Progenitor cell of endocrine pancreas (in vitro differentiated cells): ENCODE data around the gene VWA5B1. TPM values are rescaled to one million over a fixed set of nuclear protein-coding genes. Genes with fewer than 3 reads are reported as not detected.

Source experiments
- DNase-seq: peaks from one replicate; pipeline ENCODE4 v3.0.0; 2021; ENCODE audit warnings: low spot score; ENCODE audit not compliant: unreplicated experiment
- H3K27ac Mint-ChIP-seq: 2 replicates; pipeline ENCODE4 v1.8.0; 2021; ENCODE audit warnings: mild to moderate bottlenecking, moderate library complexity, mixed read lengths
- H3K27me3 Mint-ChIP-seq: 2 replicates; pipeline ENCODE4 v1.8.0; 2021; ENCODE audit warnings: mixed read lengths
- H3K36me3 Mint-ChIP-seq: 2 replicates; pipeline ENCODE4 v1.8.0; 2022; ENCODE audit warnings: mixed read lengths; ENCODE audit not compliant: insufficient read depth
- H3K4me1 Mint-ChIP-seq: 2 replicates; pipeline ENCODE4 v1.8.0; 2021; ENCODE audit warnings: low read depth, mixed read lengths
- H3K4me3 Mint-ChIP-seq: 2 replicates; pipeline ENCODE4 v1.8.0; 2021; ENCODE audit warnings: low read depth, mild to moderate bottlenecking, moderate library complexity, mixed read lengths
- H3K9me3 Mint-ChIP-seq: 2 replicates; pipeline ENCODE4 v1.8.0; 2021; ENCODE audit warnings: low read depth, mixed read lengths
- CTCF ChIP-seq: fragments of 200-600 bp; sonication (generic); IDR thresholded peaks from one replicate; pipeline ENCODE4 v1.5.0; 2021; ENCODE audit warnings: antibody characterized with exemption, mild to moderate bottlenecking; ENCODE audit not compliant: unreplicated experiment
- total RNA-seq: library from RNA; stranded (reverse); gene quantifications from 2 replicates; pipeline ENCODE4 v1.2.1, GENCODE V29; 2021

VWA5B1 gene
- total RNA-seq, 1 donor from 2014 or later = 0.19 TPM

- DNase-seq = no peak
- Mint-ChIP-seq H3K27ac (no peak overlapping the region), H3K4me3 (no peak overlapping the region), H3K36me3 (no peaks in the 10 kb centered on the region), H3K9me3 (peaks cover 7% of the 10 kb centered on the region), H3K27me3 (peaks cover 44% of the 10 kb centered on the region), H3K4me1 (peaks cover 4% of the 10 kb centered on the region)
- no peak for TF ChIP-seq CTCF
Measured at GRCh38 chr1:20343938-20344302, 53.2 kb downstream of the VWA5B1 start.

GRCh38 chr1:20344738-20345137, 54.1 kb downstream of the VWA5B1 start:
- DNase-seq = no peak
- no peaks in the 10 kb centered on the region for H3K36me3 Mint-ChIP-seq
- TF ChIP-seq CTCF = no peak
- H3K27ac Mint-ChIP-seq = no peak overlapping the region
- H3K4me3 Mint-ChIP-seq = no peak overlapping the region
- peaks cover 41% of the 10 kb centered on the region for H3K27me3 Mint-ChIP-seq
- H3K4me1 Mint-ChIP-seq = peaks cover 4% of the 10 kb centered on the region
- H3K9me3 Mint-ChIP-seq = peaks cover 7% of the 10 kb centered on the region

- H3K4me3 Mint-ChIP-seq = no peak overlapping the region
- no peak for TF ChIP-seq CTCF
- no peaks in the 10 kb centered on the region for H3K36me3 Mint-ChIP-seq
- peaks cover 34% of the 10 kb centered on the region for H3K27me3 Mint-ChIP-seq
- H3K9me3 Mint-ChIP-seq = peaks cover 7% of the 10 kb centered on the region
- H3K27ac Mint-ChIP-seq = no peak overlapping the region
- H3K4me1 Mint-ChIP-seq = peaks cover 4% of the 10 kb centered on the region
- no peak for DNase-seq
Measured at GRCh38 chr1:20345419-20345818, 54.7 kb downstream of the VWA5B1 start.

GRCh38 chr1:20346433-20346832, 55.8 kb downstream of the VWA5B1 start:
- no peak for TF ChIP-seq CTCF
- H3K36me3 Mint-ChIP-seq = no peaks in the 10 kb centered on the region
- peaks cover 7% of the 10 kb centered on the region for H3K9me3 Mint-ChIP-seq
- peaks cover 4% of the 10 kb centered on the region for H3K4me1 Mint-ChIP-seq
- DNase-seq = no peak
- no peak overlapping the region for H3K4me3 Mint-ChIP-seq
- H3K27ac Mint-ChIP-seq = no peak overlapping the region
- H3K27me3 Mint-ChIP-seq = peaks cover 29% of the 10 kb centered on the region

- DNase-seq = no peak
- Mint-ChIP-seq H3K4me3 (no peak overlapping the region), H3K27ac (no peak overlapping the region), H3K4me1 (peaks cover 4% of the 10 kb centered on the region), H3K9me3 (peaks cover 7% of the 10 kb centered on the region), H3K27me3 (peaks cover 17% of the 10 kb centered on the region), H3K36me3 (no peaks in the 10 kb centered on the region)
- no peak for TF ChIP-seq CTCF
Measured at GRCh38 chr1:20347699-20348098, 57.0 kb downstream of the VWA5B1 start.
